ENCODE results near the gene SH3PXD2A.
"Not testable (repeated sequence)": the region's sequence is repeated elsewhere in the genome, so short reads cannot be mapped to it uniquely, and the experiment has no call there.

SH3PXD2A gene

GRCh38 chr10:103834436-103835095, 20.8 kb downstream of the SH3PXD2A start:
- DNase-seq (ENCODE audit: low read depth) = no peak

GRCh38 chr10:103833731-103834365, 21.5 kb downstream of the SH3PXD2A start:
- DNase-seq (ENCODE audit: low read depth) = no peak

- DNase-seq (ENCODE audit: low read depth) = no peak
These were observed 22.6 kb downstream of the SH3PXD2A start for GRCh38 chr10:103832806-103833205.

- no peak for DNase-seq (ENCODE audit: low read depth)
These were observed 25.4 kb downstream of the SH3PXD2A start for GRCh38 chr10:103829838-103830465.

GRCh38 chr10:103829278-103829677, 26.1 kb downstream of the SH3PXD2A start:
- no peak for DNase-seq (ENCODE audit: low read depth)

GRCh38 chr10:103828587-103829197, 26.7 kb downstream of the SH3PXD2A start:
- DNase-seq (ENCODE audit: low read depth) = no peak

GRCh38 chr10:103828107-103828506, 27.3 kb downstream of the SH3PXD2A start:
- DNase-seq (ENCODE audit: low read depth) = no peak

GRCh38 chr10:103826885-103827284, 28.5 kb downstream of the SH3PXD2A start:
- no peak for DNase-seq (ENCODE audit: low read depth)

- DNase-seq (ENCODE audit: low read depth) = no peak
These were observed 31.1 kb downstream of the SH3PXD2A start for GRCh38 chr10:103824281-103824680.

- DNase-seq (ENCODE audit: low read depth) = no peak
These were observed 31.6 kb downstream of the SH3PXD2A start for GRCh38 chr10:103823706-103824272.

GRCh38 chr10:103822800-103823199, 32.6 kb downstream of the SH3PXD2A start:
- no peak for DNase-seq (ENCODE audit: low read depth)

GRCh38 chr10:103822107-103822716, 33.2 kb downstream of the SH3PXD2A start:
- no peak for DNase-seq (ENCODE audit: low read depth)

- no peak for DNase-seq (ENCODE audit: low read depth)
These were observed 35.0 kb downstream of the SH3PXD2A start for GRCh38 chr10:103820101-103821062.

- no peak for DNase-seq (ENCODE audit: low read depth)
These were observed 35.9 kb downstream of the SH3PXD2A start for GRCh38 chr10:103819493-103819892.

GRCh38 chr10:103818765-103819374, 36.5 kb downstream of the SH3PXD2A start:
- DNase-seq (ENCODE audit: low read depth) = no peak

GRCh38 chr10:103818105-103818504, 37.3 kb downstream of the SH3PXD2A start:
- no peak for DNase-seq (ENCODE audit: low read depth)

- no peak for DNase-seq (ENCODE audit: low read depth)
These were observed 38.9 kb downstream of the SH3PXD2A start for GRCh38 chr10:103816431-103816830.

GRCh38 chr10:103814626-103815370, 40.6 kb downstream of the SH3PXD2A start:
- DNase-seq (ENCODE audit: low read depth) = no peak

GRCh38 chr10:103814105-103814504, 41.3 kb downstream of the SH3PXD2A start:
- no peak for DNase-seq (ENCODE audit: low read depth)

- not testable (repeated sequence) for DNase-seq (ENCODE audit: low read depth)
These were observed 42.1 kb downstream of the SH3PXD2A start for GRCh38 chr10:103813312-103813711.

All from T follicular helper cell (primary cell).